ENCODE measurements around the gene KLHL7. TPM values are rescaled to one million over a fixed set of nuclear protein-coding genes. Genes with fewer than 3 reads are reported as not detected.
"Not testable (repeated sequence)": the region's sequence is repeated elsewhere in the genome, so short reads cannot be mapped to it uniquely, and the experiment has no call there.

The KLHL7 gene
- polyA plus RNA-seq, 3 donors: 8.3 to 15.4 (median 13.0) TPM

- H3K27ac ChIP-seq (ENCODE audit: low read depth, low read length): no peak overlapping the region
- WGBS, 3 donors: 18 to 26% (median 25%) methylated on average over 76 of the region's 76 CpGs
Observed at GRCh38 chr7:23205909-23206767, 100.6 kb downstream of the KLHL7 start.

GRCh38 chr7:23207021-23207420, 101.4 kb downstream of the KLHL7 start:
- no peak overlapping the region for H3K27ac ChIP-seq (ENCODE audit: low read depth, low read length)
- WGBS, 3 donors: 62 to 78% (median 73%) methylated on average over 2 of the region's 2 CpGs

- 67 to 83% (median 74%) methylated on average over 3 of the region's 3 CpGs for WGBS, 3 donors
- no peak overlapping the region for H3K27ac ChIP-seq (ENCODE audit: low read depth, low read length)
Observed at GRCh38 chr7:23207884-23208283, 102.3 kb downstream of the KLHL7 start.

- H3K27ac ChIP-seq (ENCODE audit: low read depth, low read length): no peak overlapping the region
- 68 to 80% (median 71%) methylated on average over 4 of the region's 4 CpGs for WGBS, 3 donors
Observed at GRCh38 chr7:23208316-23208715, 102.7 kb downstream of the KLHL7 start.

GRCh38 chr7:23210506-23210905, 104.9 kb downstream of the KLHL7 start:
- no peak overlapping the region for H3K27ac ChIP-seq (ENCODE audit: low read depth, low read length)
- 58 to 61% (median 61%) methylated on average over 2 of the region's 2 CpGs for WGBS, 3 donors

- WGBS, 3 donors: 55 to 76% (median 69%) methylated on average over 11 of the region's 11 CpGs
- no peak overlapping the region for H3K27ac ChIP-seq (ENCODE audit: low read depth, low read length)
Observed at GRCh38 chr7:23211589-23211988, 106.0 kb downstream of the KLHL7 start.

GRCh38 chr7:23212395-23212794, 106.8 kb downstream of the KLHL7 start:
- no peak overlapping the region for H3K27ac ChIP-seq (ENCODE audit: low read depth, low read length)
- WGBS, 3 donors: 75 to 89% (median 87%) methylated on average over 2 of the region's 2 CpGs

GRCh38 chr7:23212841-23213240, 107.3 kb downstream of the KLHL7 start:
- WGBS, 3 donors: 79 to 83% (median 81%) methylated on average over 4 of the region's 4 CpGs
- no peak overlapping the region for H3K27ac ChIP-seq (ENCODE audit: low read depth, low read length)

- 93 to 97% (median 94%) methylated on average over 11 of the region's 11 CpGs for WGBS, 3 donors
- no peak overlapping the region for H3K27ac ChIP-seq (ENCODE audit: low read depth, low read length)
Observed at GRCh38 chr7:23213755-23214154, 108.2 kb downstream of the KLHL7 start.

- WGBS, 3 donors: 84 to 90% (median 86%) methylated on average over 5 of the region's 5 CpGs
- H3K27ac ChIP-seq (ENCODE audit: low read depth, low read length): no peak overlapping the region
Observed at GRCh38 chr7:23214423-23214822, 108.8 kb downstream of the KLHL7 start.

- no peak overlapping the region for H3K27ac ChIP-seq (ENCODE audit: low read depth, low read length)
- WGBS, 3 donors: 73 to 95% (median 93%) methylated on average over 3 to 6 of the region's 6 CpGs
Observed at GRCh38 chr7:23214938-23215337, 109.4 kb downstream of the KLHL7 start.

- no peak overlapping the region for H3K27ac ChIP-seq (ENCODE audit: low read depth, low read length)
- WGBS, 3 donors: 28 to 79% (median 39%) methylated on average over 2 of the region's 2 CpGs
Observed at GRCh38 chr7:23216021-23216420, 110.4 kb downstream of the KLHL7 start.

GRCh38 chr7:23218196-23218595, 112.6 kb downstream of the KLHL7 start:
- 46 to 63% (median 63%) methylated on average over 3 of the region's 3 CpGs for WGBS, 3 donors
- no peak overlapping the region for H3K27ac ChIP-seq (ENCODE audit: low read depth, low read length)

- WGBS, 3 donors: 68 to 69% (median 68%) methylated on average over 10 of the region's 10 CpGs
- H3K27ac ChIP-seq (ENCODE audit: low read depth, low read length): no peak overlapping the region
Observed at GRCh38 chr7:23220690-23221305, 115.2 kb downstream of the KLHL7 start.

GRCh38 chr7:23222439-23223030, 117.0 kb downstream of the KLHL7 start:
- 42 to 55% (median 47%) methylated on average over 5 of the region's 5 CpGs for WGBS, 3 donors
- no peak overlapping the region for H3K27ac ChIP-seq (ENCODE audit: low read depth, low read length)

GRCh38 chr7:23224364-23224763, 118.8 kb downstream of the KLHL7 start:
- 88 to 92% (median 89%) methylated on average over 4 of the region's 4 CpGs for WGBS, 3 donors
- not testable (repeated sequence) for H3K27ac ChIP-seq (ENCODE audit: low read depth, low read length)

GRCh38 chr7:23226844-23227450, 121.4 kb downstream of the KLHL7 start:
- 78 to 79% (median 79%) methylated on average over 4 of the region's 4 CpGs for WGBS, 3 donors
- H3K27ac ChIP-seq (ENCODE audit: low read depth, low read length): no peak overlapping the region
